Gastroesophageal sphincter (tissue), 3 donors: ENCODE data around the gene PRICKLE4.

Source experiments
- EP300 ChIP-seq: sonication (generic); formaldehyde crosslinking; IDR thresholded peaks from one replicate; pipeline ENCODE4 v1.6.1; 2017; ENCODE audit warnings: antibody characterized with exemption, mild to moderate bottlenecking
- POLR2A ChIP-seq, 2 donors: fragments of 450-650 bp; IDR thresholded peaks; one replicate each; pipeline ENCODE4 v1.6.1; 2017; ENCODE audit warnings: antibody characterized with exemption in 2 of 2, mild to moderate bottlenecking in 2 of 2, moderate library complexity in 1 of 2
- TF ChIP-seq, protein P1 (sequence below), 4 experiments: fragments of 200-600 bp in 2 of 4; fragments of 450-650 bp in 2 of 4; sonication (generic) in 1 of 4; IDR thresholded peaks; one replicate each; pipeline ENCODE4 v1.5.1; 2017 to 2019; ENCODE audit warnings: antibody characterized with exemption in 4 of 4, mild to moderate bottlenecking in 2 of 4, moderate library complexity in 2 of 4

DNA sequence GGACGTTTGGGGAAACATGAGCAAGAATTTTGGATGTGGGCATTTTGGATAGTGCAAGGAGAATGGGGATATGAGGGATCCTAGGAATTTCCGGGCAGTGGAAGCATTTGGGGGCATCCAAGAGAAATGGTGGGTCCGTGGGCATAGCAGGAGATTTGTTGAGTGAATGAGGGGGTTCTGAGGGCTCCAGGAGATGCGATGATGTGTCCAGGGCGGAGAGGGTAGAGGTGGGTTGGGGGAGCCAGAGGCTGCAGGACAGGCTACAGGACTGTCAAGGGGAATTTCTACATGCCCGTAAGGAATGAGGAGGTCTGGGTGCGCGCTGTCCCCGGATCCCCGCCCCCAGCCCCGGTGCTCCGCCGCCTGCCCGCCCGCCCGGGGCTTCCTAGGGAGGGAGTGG, 1.2 kb upstream of the PRICKLE4 start:
- TF ChIP-seq, protein P1, sequence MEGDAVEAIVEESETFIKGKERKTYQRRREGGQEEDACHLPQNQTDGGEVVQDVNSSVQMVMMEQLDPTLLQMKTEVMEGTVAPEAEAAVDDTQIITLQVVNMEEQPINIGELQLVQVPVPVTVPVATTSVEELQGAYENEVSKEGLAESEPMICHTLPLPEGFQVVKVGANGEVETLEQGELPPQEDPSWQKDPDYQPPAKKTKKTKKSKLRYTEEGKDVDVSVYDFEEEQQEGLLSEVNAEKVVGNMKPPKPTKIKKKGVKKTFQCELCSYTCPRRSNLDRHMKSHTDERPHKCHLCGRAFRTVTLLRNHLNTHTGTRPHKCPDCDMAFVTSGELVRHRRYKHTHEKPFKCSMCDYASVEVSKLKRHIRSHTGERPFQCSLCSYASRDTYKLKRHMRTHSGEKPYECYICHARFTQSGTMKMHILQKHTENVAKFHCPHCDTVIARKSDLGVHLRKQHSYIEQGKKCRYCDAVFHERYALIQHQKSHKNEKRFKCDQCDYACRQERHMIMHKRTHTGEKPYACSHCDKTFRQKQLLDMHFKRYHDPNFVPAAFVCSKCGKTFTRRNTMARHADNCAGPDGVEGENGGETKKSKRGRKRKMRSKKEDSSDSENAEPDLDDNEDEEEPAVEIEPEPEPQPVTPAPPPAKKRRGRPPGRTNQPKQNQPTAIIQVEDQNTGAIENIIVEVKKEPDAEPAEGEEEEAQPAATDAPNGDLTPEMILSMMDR (IDR thresholded peaks at IDR 0.05), result no peak
- TF ChIP-seq POLR2A (IDR thresholded peaks at IDR 0.05) (no peak), EP300 (no peak)
